ENCODE results near the gene SOX18. TPM values are rescaled to one million over a fixed set of nuclear protein-coding genes. Genes with fewer than 3 reads are reported as not detected.

SOX18 gene
- total RNA-seq, 2 donors from 2014 or later: 2.3 to 2.8 TPM

- H3K4me3 Mint-ChIP-seq: no peak overlapping the region
- H3K27ac ChIP-seq (ENCODE audit: low read depth, low read length): no peak overlapping the region
- H3K9ac ChIP-seq (ENCODE audit: extremely low read depth, low read length, poor library complexity, severe bottlenecking): no peak overlapping the region
- H3K4me3 ChIP-seq (ENCODE audit: low read length): no peak overlapping the region
- peaks cover 15% of the 10 kb centered on the region for H3K27me3 Mint-ChIP-seq (ENCODE audit: insufficient read depth)
- peaks cover 23% of the 10 kb centered on the region for H3K27me3 ChIP-seq (ENCODE audit: control insufficient read depth, insufficient read depth, low read length, poor library complexity, severe bottlenecking)
- 86 to 93% methylated on average over 15 to 17 of the region's 17 CpGs for WGBS, 2 experiments (ENCODE audit: insufficient coverage in 1 of 2, insufficient read length in 1 of 2)
- peak overlapping the region; percentile 78 for H3K27ac Mint-ChIP-seq
- H3K36me3 Mint-ChIP-seq (ENCODE audit: low read depth): peaks cover 31% of the 10 kb centered on the region
- H3K4me1 Mint-ChIP-seq: peaks cover 24% of the 10 kb centered on the region
- TF ChIP-seq, protein P1, sequence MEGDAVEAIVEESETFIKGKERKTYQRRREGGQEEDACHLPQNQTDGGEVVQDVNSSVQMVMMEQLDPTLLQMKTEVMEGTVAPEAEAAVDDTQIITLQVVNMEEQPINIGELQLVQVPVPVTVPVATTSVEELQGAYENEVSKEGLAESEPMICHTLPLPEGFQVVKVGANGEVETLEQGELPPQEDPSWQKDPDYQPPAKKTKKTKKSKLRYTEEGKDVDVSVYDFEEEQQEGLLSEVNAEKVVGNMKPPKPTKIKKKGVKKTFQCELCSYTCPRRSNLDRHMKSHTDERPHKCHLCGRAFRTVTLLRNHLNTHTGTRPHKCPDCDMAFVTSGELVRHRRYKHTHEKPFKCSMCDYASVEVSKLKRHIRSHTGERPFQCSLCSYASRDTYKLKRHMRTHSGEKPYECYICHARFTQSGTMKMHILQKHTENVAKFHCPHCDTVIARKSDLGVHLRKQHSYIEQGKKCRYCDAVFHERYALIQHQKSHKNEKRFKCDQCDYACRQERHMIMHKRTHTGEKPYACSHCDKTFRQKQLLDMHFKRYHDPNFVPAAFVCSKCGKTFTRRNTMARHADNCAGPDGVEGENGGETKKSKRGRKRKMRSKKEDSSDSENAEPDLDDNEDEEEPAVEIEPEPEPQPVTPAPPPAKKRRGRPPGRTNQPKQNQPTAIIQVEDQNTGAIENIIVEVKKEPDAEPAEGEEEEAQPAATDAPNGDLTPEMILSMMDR (conservative IDR thresholded peaks at IDR 0.05): no peak
- no peaks in the 10 kb centered on the region for H3K9me3 ChIP-seq (ENCODE audit: control insufficient read depth, low read length)
- peaks cover 22% of the 10 kb centered on the region for H3K4me1 ChIP-seq (ENCODE audit: control insufficient read depth, insufficient read depth, low read length)
- DNase-seq: peak; percentile 66
- no peaks in the 10 kb centered on the region for H3K9me3 Mint-ChIP-seq
- H3K36me3 ChIP-seq (ENCODE audit: control insufficient read depth, insufficient read depth, low read length): peaks cover 12% of the 10 kb centered on the region
Measured at GRCh38 chr20:64035066-64035932, 14.1 kb downstream of the SOX18 start.

DNA sequence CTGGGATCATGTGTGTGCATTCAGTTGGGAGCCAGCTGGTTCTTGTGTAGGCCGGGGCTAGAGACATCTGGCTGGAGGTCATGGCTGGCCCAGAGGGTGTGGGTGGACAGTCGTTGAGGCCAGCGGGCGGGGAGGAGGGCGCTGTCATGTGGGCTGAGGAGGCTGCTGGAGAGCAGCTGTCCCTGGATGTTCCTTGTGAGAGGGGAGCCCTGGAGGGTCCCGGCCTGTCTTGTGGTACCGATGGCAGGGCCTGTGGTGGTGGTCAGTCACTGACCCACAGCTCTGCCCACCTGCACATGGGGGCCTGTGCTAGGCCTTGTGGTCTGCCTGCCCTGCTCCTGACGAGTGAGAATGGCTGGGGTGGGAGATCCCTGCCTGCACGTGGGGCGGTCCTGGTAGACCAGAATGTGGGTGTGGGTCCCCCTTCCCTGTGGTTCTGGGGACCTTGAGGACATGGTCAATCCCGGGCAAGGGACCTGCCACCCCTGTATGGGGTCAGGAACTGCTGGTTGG, 15.4 kb downstream of the SOX18 start:
- H3K4me3 ChIP-seq (ENCODE audit: low read length): no peak overlapping the region
- peaks cover 33% of the 10 kb centered on the region for H3K4me1 Mint-ChIP-seq
- H3K9ac ChIP-seq (ENCODE audit: extremely low read depth, low read length, poor library complexity, severe bottlenecking): no peak overlapping the region
- no peaks in the 10 kb centered on the region for H3K9me3 Mint-ChIP-seq
- 92 to 94% methylated on average over 5 to 11 of the region's 11 CpGs for WGBS, 2 experiments (ENCODE audit: insufficient coverage in 1 of 2, insufficient read length in 1 of 2)
- peaks cover 23% of the 10 kb centered on the region for H3K36me3 ChIP-seq (ENCODE audit: control insufficient read depth, insufficient read depth, low read length)
- H3K4me1 ChIP-seq (ENCODE audit: control insufficient read depth, insufficient read depth, low read length): peaks cover 22% of the 10 kb centered on the region
- TF ChIP-seq, protein P1 (conservative IDR thresholded peaks at IDR 0.05): no peak
- H3K27ac ChIP-seq (ENCODE audit: low read depth, low read length): no peak overlapping the region
- H3K27me3 Mint-ChIP-seq (ENCODE audit: insufficient read depth): peaks cover 6% of the 10 kb centered on the region
- peaks cover 41% of the 10 kb centered on the region for H3K36me3 Mint-ChIP-seq (ENCODE audit: low read depth)
- H3K27ac Mint-ChIP-seq: no peak overlapping the region
- DNase-seq: no peak
- H3K27me3 ChIP-seq (ENCODE audit: control insufficient read depth, insufficient read depth, low read length, poor library complexity, severe bottlenecking): peaks cover 10% of the 10 kb centered on the region
- no peak overlapping the region for H3K4me3 Mint-ChIP-seq
- H3K9me3 ChIP-seq (ENCODE audit: control insufficient read depth, low read length): no peaks in the 10 kb centered on the region

DNA sequence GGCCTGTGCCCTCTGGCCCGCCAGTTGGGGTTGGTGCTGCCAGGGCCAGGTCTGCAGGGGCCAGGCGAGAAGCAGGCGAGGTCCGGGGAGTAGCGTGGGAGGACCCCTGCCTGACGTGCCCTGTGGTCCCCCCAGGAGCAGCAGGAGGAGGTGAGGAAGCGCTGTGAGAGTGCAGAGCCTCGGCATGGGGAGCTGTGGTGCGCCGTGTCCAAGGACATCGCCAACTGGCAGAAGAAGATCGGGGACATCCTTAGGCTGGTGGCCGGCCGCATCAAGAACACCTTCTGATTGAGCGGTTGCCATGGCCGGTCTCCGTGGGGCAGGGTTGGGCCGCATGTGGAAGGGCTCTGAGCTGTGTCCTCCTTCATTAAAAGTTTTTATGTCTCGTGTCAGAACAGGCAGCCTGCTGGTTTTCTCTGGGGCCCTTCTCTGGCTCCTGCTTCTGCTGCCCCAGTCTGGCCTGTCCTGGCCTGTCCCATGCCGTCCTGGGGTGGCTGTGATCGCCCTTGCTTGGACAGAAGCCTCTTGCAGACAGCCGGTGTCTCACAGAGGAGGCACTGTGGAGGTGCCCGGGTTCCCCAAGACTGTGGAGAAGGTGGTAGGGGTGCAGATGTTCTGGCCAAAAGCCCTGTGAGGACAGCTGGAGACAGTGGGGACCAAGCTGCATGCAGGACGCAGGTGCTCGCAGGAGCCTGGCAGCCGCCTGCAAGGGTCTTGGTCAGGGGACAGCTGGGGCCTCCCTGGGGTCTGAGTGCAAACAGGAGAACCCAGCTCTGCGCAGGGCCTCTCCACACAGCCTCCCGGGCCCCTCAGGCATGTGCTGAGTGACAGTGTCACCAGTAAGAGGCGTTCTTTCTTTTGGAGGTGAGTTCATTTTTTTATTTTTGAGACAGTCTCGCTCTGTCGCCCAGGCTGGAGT, 16.5 kb downstream of the SOX18 start:
- peaks cover 28% of the 10 kb centered on the region for H3K36me3 ChIP-seq (ENCODE audit: control insufficient read depth, insufficient read depth, low read length)
- no peak overlapping the region for H3K9ac ChIP-seq (ENCODE audit: extremely low read depth, low read length, poor library complexity, severe bottlenecking)
- H3K9me3 ChIP-seq (ENCODE audit: control insufficient read depth, low read length): no peaks in the 10 kb centered on the region
- H3K4me3 Mint-ChIP-seq: no peak overlapping the region
- H3K9me3 Mint-ChIP-seq: no peaks in the 10 kb centered on the region
- peaks cover 6% of the 10 kb centered on the region for H3K27me3 Mint-ChIP-seq (ENCODE audit: insufficient read depth)
- no peak overlapping the region for H3K27ac Mint-ChIP-seq
- peaks cover 22% of the 10 kb centered on the region for H3K4me1 ChIP-seq (ENCODE audit: control insufficient read depth, insufficient read depth, low read length)
- DNase-seq: no peak
- 93 to 97% methylated on average over 18 to 31 of the region's 31 CpGs for WGBS, 2 experiments (ENCODE audit: insufficient coverage in 1 of 2, insufficient read length in 1 of 2)
- peaks cover 1% of the 10 kb centered on the region for H3K27me3 ChIP-seq (ENCODE audit: control insufficient read depth, insufficient read depth, low read length, poor library complexity, severe bottlenecking)
- no peak overlapping the region for H3K27ac ChIP-seq (ENCODE audit: low read depth, low read length)
- H3K36me3 Mint-ChIP-seq (ENCODE audit: low read depth): peaks cover 46% of the 10 kb centered on the region
- H3K4me1 Mint-ChIP-seq: peaks cover 33% of the 10 kb centered on the region
- H3K4me3 ChIP-seq (ENCODE audit: low read length): no peak overlapping the region
- TF ChIP-seq, protein P1 (conservative IDR thresholded peaks at IDR 0.05): no peak
